ENCODE results near the gene TRAF1. TPM values are rescaled to one million over a fixed set of nuclear protein-coding genes. Genes with fewer than 3 reads are reported as not detected.

The TRAF1 gene
- total and polyA plus RNA-seq, 2 of the 13 experiments (the other 11 are each of a cell fraction or from before 2014, with no cell fraction given) = 0.44 to 1.0 TPM

- no peak for DNase-seq (ENCODE audit: low spot score)
- Histone ChIP-seq H3K79me2 (ENCODE audit: insufficient read depth, low read length) (peaks cover 14% of the 10 kb centered on the region), H3K9me3 (ENCODE audit: low read length) (no peaks in the 10 kb centered on the region), H4K20me1 (ENCODE audit: insufficient read depth, low read length) (no peaks in the 10 kb centered on the region), H2AFZ (ENCODE audit: low read length) (no peak overlapping the region), H3K36me3 (replicated peaks in 1 of 2; ENCODE audit: control insufficient read depth in 1 of 2, insufficient read depth in 2 of 2, low read length in 2 of 2) (peaks cover 13 to 49% of the 10 kb centered on the region in 2 experiments; a peak in 4 of 5 replicates), H3K27ac (ENCODE audit: extremely low read length, insufficient read depth, low read length) (no peak overlapping the region), H3K4me3 (replicated peaks in 1 of 3; ENCODE audit: insufficient read depth in 1 of 3, low read depth in 2 of 3, low read length in 3 of 3) (no peak overlapping the region), H3K9ac (ENCODE audit: insufficient read depth, low read depth, low read length) (no peak overlapping the region), H3K4me1 (ENCODE audit: insufficient read depth, low read length) (peaks cover 32% of the 10 kb centered on the region), H3K4me2 (ENCODE audit: low read depth, low read length) (no peak overlapping the region), H3K27me3 (ENCODE audit: control insufficient read depth in 1 of 2, insufficient read depth in 2 of 2, low read length in 2 of 2) (no peaks in the 10 kb centered on the region; a peak in 1 of 5 replicates)
- FAIRE-seq = no peak
- in situ Hi-C loops (cut with HindIII; ENCODE audit: extremely low pct_ligation_motif_present, low pct_unique_long_range_greater_than_20kb) (no loop called here), intact Hi-C loops (cut with micrococcal nuclease; ENCODE audit: unreplicated experiment) (no loop called here)
- TF ChIP-seq MEIS1 (CRISPR knock-in tag; IDR thresholded peaks at IDR 0.05; ENCODE audit: borderline replicate concordance) (no peak), MAFK (conservative IDR thresholded peaks at IDR 0.05 in 1 of 2, IDR thresholded peaks at IDR 0.05 in 1 of 2; ENCODE audit: low read length in 2 of 2) (peak in 1 of 2 experiments; percentile 46; a peak in 2 of 4 replicates)
- ChIA-PET POLR2A (no interaction called here), CTCF (ENCODE audit: low intra/inter-chr PET ratio, low total read pairs) (no interaction called here)
- WGBS (ENCODE audit: low lambda C conversion rate) = 100% methylated on average over 2 of the region's 3 CpGs
- ATAC-seq = no peak
- no TSS peak for BruUV-seq (replicated peaks)
Observed at GRCh38 chr9:120872791-120873502, 53.6 kb downstream of the TRAF1 start.

DNA sequence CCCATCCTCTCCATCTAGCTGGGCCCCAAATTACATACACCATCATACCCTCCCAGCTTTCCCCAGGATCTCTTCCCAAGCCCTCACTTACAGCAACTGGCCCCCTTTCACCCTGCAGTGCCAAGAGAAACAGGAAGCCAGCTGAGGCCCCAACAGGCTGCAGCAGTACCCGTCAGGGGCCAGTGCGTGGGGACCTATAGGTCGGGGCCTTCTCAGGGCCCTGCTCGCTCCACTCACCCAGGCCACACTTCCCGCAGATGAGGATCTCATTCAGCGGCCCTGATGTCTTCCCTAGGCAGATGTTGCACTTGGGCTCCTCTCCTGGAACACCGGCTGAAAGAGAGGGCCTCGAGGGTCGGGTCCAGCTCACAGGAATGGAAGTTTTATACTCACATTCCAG is 56.4 kb downstream of the TRAF1 start:
- H3K9ac ChIP-seq (ENCODE audit: insufficient read depth, low read depth, low read length) = no peak overlapping the region
- TF ChIP-seq ZNF468 (CRISPR knock-in tag; IDR thresholded peaks at IDR 0.05) (no peak), ZNF333 (CRISPR knock-in tag; IDR thresholded peaks at IDR 0.05; ENCODE audit: borderline replicate concordance) (no peak), SIX4 (CRISPR knock-in tag; IDR thresholded peaks at IDR 0.05) (no peak), ZNF781 (CRISPR knock-in tag; IDR thresholded peaks at IDR 0.05; ENCODE audit: borderline replicate concordance, not compliant biosample characterization) (no peak), GRHL1 (CRISPR knock-in tag; conservative IDR thresholded peaks at IDR 0.05) (no peak), PRMT3 (CRISPR knock-in tag; IDR thresholded peaks at IDR 0.05; ENCODE audit: borderline replicate concordance, low read depth) (no peak), TEAD2 (CRISPR knock-in tag; IDR thresholded peaks at IDR 0.05) (no peak), ZBTB8A (CRISPR knock-in tag; IDR thresholded peaks at IDR 0.05; ENCODE audit: borderline replicate concordance, low read depth) (no peak), SMAD1 (CRISPR knock-in tag; IDR thresholded peaks at IDR 0.05; ENCODE audit: borderline replicate concordance, low read depth) (no peak)
- TF ChIP-seq, protein P1, sequence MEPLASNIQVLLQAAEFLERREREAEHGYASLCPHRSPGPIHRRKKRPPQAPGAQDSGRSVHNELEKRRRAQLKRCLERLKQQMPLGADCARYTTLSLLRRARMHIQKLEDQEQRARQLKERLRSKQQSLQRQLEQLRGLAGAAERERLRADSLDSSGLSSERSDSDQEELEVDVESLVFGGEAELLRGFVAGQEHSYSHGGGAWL (CRISPR knock-in tag; IDR thresholded peaks at IDR 0.05) = no peak
- no TSS peak for BruUV-seq (replicated peaks)
- no peaks in the 10 kb centered on the region for H4K20me1 ChIP-seq (ENCODE audit: insufficient read depth, low read length)
- H3K4me1 ChIP-seq (ENCODE audit: insufficient read depth, low read length) = peaks cover 19% of the 10 kb centered on the region
- no peak overlapping the region for H3K4me3 ChIP-seq (replicated peaks in 1 of 3; ENCODE audit: insufficient read depth in 1 of 3, low read depth in 2 of 3, low read length in 3 of 3)
- CTCF ChIA-PET (ENCODE audit: low intra/inter-chr PET ratio, low total read pairs) = no interaction called here
- no peak for DNase-seq (ENCODE audit: low spot score)
- no peak for FAIRE-seq
- no peak for ATAC-seq
- H3K27ac ChIP-seq (ENCODE audit: extremely low read length, insufficient read depth, low read length) = no peak overlapping the region
- H3K79me2 ChIP-seq (ENCODE audit: insufficient read depth, low read length) = peaks cover 6% of the 10 kb centered on the region
- H3K36me3 ChIP-seq (replicated peaks in 1 of 2; ENCODE audit: control insufficient read depth in 1 of 2, insufficient read depth in 2 of 2, low read length in 2 of 2) = peaks cover 22 to 67% of the 10 kb centered on the region in 2 experiments; a peak in 4 of 5 replicates
- H3K9me3 ChIP-seq (ENCODE audit: low read length) = no peaks in the 10 kb centered on the region
- no peak overlapping the region for H2AFZ ChIP-seq (ENCODE audit: low read length)
- intact Hi-C loops (cut with micrococcal nuclease; ENCODE audit: unreplicated experiment) (no loop called here), in situ Hi-C loops (cut with HindIII; ENCODE audit: extremely low pct_ligation_motif_present, low pct_unique_long_range_greater_than_20kb) (no loop called here)
- no peak overlapping the region for H3K4me2 ChIP-seq (ENCODE audit: low read depth, low read length)
- WGBS (ENCODE audit: low lambda C conversion rate) = 97% methylated on average over 8 of the region's 9 CpGs
- POLR2A ChIA-PET = no interaction called here
- no peaks in the 10 kb centered on the region for H3K27me3 ChIP-seq (ENCODE audit: control insufficient read depth in 1 of 2, insufficient read depth in 2 of 2, low read length in 2 of 2)

Data from HepG2 (cell line).